Activated naive CD8-positive, alpha-beta T cell treated with anti-CD3 and anti-CD28 coated beads, Interleukin-2, amount 10 ng/mL, durations not matched to agents 7 days and 5 days (primary cell): ENCODE results near the gene C11orf54. TPM values are rescaled to one million over a fixed set of nuclear protein-coding genes. Genes with fewer than 3 reads are reported as not detected.

Experiments
- ATAC-seq: fragments of 150-1000 bp; cut with Tn5 transposase; one replicate; pipeline ENCODE4 v1.10.0; 2021; ENCODE audit warnings: low read depth, moderate library complexity
- POLR2A ChIA-PET: fragments of 350-600 bp; sonication (Branson Sonifier 250); formaldehyde crosslinking; loops from one replicate; lab custom pipeline; 2021; ENCODE audit warnings: antibody characterized with exemption; lab: Charles Lee
- DNase-seq: peaks from one replicate; pipeline ENCODE4 v3.0.0; 2021
- H3K27ac Mint-ChIP-seq: one replicate; pipeline ENCODE4 v1.8.0; 2022; ENCODE audit warnings: mild to moderate bottlenecking, mixed read lengths
- H3K27me3 Mint-ChIP-seq: one replicate; pipeline ENCODE4 v1.8.0; 2022; ENCODE audit warnings: mild to moderate bottlenecking, moderate library complexity, mixed read lengths
- H3K36me3 Mint-ChIP-seq: one replicate; pipeline ENCODE4 v1.8.0; 2021; ENCODE audit warnings: mild to moderate bottlenecking, mixed read lengths
- H3K4me1 Mint-ChIP-seq: one replicate; pipeline ENCODE4 v1.8.0; 2021; ENCODE audit warnings: mixed read lengths
- H3K4me3 Mint-ChIP-seq: one replicate; pipeline ENCODE4 v1.8.0; 2022; ENCODE audit warnings: mild to moderate bottlenecking, moderate library complexity, mixed read lengths
- H3K9me3 Mint-ChIP-seq: one replicate; pipeline ENCODE4 v1.8.0; 2021; ENCODE audit warnings: mixed read lengths
- microRNA-seq: library from miRNA; unstranded; fragments of <30 nt; microRNA quantifications from one replicate; pipeline ENCODE4 v1.2.0, GENCODE V29; 2022
- total RNA-seq, 2 experiments: library from RNA; stranded (reverse); gene quantifications; one replicate each; pipeline ENCODE4 v1.2.3, GENCODE V29; 2021

The C11orf54 gene
- total RNA-seq, 2 experiments from 2014 or later: 20.6 to 29.2 TPM

DNA sequence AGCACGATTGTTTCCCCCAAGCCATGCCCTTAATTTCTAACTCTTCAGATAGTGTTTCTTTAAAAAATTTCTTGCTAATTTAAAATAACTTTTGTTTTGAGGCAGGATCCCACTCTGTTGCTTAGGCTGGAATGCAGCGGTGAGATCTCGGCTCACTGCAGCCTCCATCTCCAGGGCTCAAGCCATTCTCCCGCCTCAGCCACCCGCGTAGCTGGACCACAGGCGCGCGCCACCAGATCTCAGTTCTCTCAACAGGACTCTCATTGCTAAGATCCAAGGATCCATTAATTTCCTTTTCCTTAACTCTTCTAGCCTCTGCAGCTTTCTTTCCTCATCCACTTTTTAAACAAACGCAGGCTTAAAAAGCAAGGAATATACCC, 42.3 kb downstream of the C11orf54 start:
- H3K27ac Mint-ChIP-seq: peak overlapping the region; percentile 92
- POLR2A ChIA-PET: interaction anchor here (0.7 to 2.6 kb wide), 10 partner anchors 9 to 710 kb away, joined by 3 to 113 read pairs (median 4); partner anchors contain the start of genes C11orf54, CEP295, PANX1 and TAF1D
- peaks cover under 1% of the 10 kb centered on the region for H3K9me3 Mint-ChIP-seq
- DNase-seq (no peak), ATAC-seq (peak; percentile 24)
- peak overlapping the region; percentile 97 for H3K4me3 Mint-ChIP-seq
- peaks cover 31% of the 10 kb centered on the region for H3K4me1 Mint-ChIP-seq
- no peaks in the 10 kb centered on the region for H3K27me3 Mint-ChIP-seq
- H3K36me3 Mint-ChIP-seq: peaks cover 21% of the 10 kb centered on the region

DNA sequence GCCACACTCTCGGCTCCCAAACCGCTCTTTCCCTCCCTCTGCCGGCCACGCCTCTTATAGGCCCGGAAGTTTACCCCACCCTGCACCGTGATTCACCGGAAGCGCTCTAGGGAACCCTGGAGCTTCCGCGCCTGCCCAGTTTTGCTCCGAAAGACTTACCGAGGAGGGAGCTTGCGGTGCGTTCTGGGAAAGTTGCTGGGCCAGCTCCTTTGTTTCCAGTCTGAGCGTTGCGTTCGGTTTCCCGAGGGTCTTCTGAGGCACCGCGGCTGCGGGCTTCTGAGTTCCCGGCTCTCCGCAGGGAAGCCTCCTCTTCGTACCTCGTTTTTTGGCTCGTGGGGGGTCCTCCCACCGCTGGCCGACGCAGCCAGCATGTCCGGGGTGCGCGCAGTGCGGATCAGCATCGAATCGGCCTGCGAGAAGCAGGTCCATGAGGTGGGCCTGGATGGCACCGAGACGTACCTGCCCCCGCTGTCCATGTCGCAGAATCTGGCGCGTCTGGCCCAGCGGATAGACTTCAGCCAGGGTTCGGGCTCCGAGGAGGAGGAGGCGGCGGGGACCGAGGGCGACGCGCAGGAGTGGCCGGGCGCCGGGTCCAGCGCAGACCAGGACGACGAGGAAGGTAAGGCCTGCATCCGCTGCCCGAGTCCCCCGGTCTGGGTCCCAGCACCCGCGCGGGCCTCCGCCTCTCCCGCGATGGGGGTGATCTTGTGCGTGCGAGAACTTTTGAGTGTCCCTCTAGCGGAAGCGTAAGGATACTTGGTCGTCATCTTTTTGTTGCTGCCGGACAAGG, 42.9 kb downstream of the C11orf54 start, which contains the start of gene MED17:
Gene MED17 (plus strand): TSS at position 138 of the 790 bp plus-strand sequence. CDS start 232 bp downstream, at position 370.
- Mint-ChIP-seq H3K9me3 (no peaks in the 10 kb centered on the region), H3K27me3 (no peaks in the 10 kb centered on the region), H3K4me1 (peaks cover 33% of the 10 kb centered on the region), H3K36me3 (peaks cover 22% of the 10 kb centered on the region), H3K27ac (peak within 1 kb of the TSS; percentile 92), H3K4me3 (peak within 1 kb of the TSS; percentile 97)
- peak; percentile 92 for ATAC-seq
- peak; percentile 84 for DNase-seq
- POLR2A ChIA-PET: interaction anchor here (0.6 to 2.6 kb wide), 12 partner anchors 10 to 710 kb away, joined by 3 to 113 read pairs (median 4); partner anchors contain the start of genes C11orf54, CEP295, PANX1 and TAF1D

DNA sequence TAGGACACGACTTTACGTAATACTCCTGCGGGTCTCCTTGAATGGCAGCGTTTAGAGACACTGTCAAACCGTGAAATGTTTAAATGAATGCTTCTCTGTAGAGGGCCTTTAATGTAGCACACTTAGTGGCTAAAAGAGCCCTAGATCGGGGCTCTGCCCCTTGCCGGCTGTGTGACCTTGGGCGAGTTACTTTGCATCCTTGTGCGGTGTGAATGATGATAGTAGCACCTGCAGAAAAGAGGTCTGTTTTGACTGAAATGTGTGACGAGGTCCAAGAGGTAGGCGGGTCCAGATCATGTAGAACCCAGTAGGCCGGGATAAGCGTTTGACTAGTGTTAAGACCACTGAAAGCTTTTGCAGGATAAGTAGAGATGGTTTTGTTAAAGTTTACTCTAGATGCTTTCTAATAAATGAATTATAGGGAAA, 43.5 kb downstream of the C11orf54 start:
- peak overlapping the region; percentile 92 for H3K27ac Mint-ChIP-seq
- peaks cover 33% of the 10 kb centered on the region for H3K4me1 Mint-ChIP-seq
- H3K9me3 Mint-ChIP-seq: no peaks in the 10 kb centered on the region
- peaks cover 22% of the 10 kb centered on the region for H3K36me3 Mint-ChIP-seq
- H3K27me3 Mint-ChIP-seq: no peaks in the 10 kb centered on the region
- peak; percentile 15 for ATAC-seq
- no peak for DNase-seq
- H3K4me3 Mint-ChIP-seq: peak overlapping the region; percentile 97
- POLR2A ChIA-PET: interaction anchor here (0.8 to 1.1 kb wide), 2 partner anchors 20 to 43 kb away, joined by 3 read pairs; partner anchors contain the start of gene C11orf54

DNA sequence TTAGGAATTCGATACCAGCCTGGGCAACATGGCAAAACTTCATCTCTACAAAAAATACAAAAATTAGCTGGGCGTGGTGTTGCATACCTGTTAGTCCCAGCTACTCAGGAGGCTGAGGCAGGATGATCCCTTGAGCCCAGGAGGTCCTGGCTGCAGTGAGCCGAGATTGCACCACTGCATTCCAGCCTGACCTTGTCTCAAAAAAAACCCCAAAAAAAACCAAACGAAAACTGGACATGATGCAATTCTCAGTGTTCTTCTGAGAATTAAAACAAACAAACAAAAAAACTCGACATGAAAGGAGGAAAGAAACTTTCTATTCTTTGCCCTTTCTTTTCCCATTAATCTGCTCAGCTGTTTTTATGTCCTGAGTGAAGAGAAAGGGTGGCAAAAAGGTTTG, 50.0 kb downstream of the C11orf54 start:
- H3K36me3 Mint-ChIP-seq: peaks cover 37% of the 10 kb centered on the region
- H3K27ac Mint-ChIP-seq: no peak overlapping the region
- DNase-seq: no peak
- no peak for ATAC-seq
- H3K27me3 Mint-ChIP-seq: no peaks in the 10 kb centered on the region
- H3K4me3 Mint-ChIP-seq: no peak overlapping the region
- H3K4me1 Mint-ChIP-seq: peaks cover 18% of the 10 kb centered on the region
- POLR2A ChIA-PET: interaction anchor here (2.4 kb wide), 1 partner anchor 50 kb away, joined by 10 read pairs; the partner anchor contains the start of genes C11orf54 and TAF1D
- H3K9me3 Mint-ChIP-seq: no peaks in the 10 kb centered on the region

DNA sequence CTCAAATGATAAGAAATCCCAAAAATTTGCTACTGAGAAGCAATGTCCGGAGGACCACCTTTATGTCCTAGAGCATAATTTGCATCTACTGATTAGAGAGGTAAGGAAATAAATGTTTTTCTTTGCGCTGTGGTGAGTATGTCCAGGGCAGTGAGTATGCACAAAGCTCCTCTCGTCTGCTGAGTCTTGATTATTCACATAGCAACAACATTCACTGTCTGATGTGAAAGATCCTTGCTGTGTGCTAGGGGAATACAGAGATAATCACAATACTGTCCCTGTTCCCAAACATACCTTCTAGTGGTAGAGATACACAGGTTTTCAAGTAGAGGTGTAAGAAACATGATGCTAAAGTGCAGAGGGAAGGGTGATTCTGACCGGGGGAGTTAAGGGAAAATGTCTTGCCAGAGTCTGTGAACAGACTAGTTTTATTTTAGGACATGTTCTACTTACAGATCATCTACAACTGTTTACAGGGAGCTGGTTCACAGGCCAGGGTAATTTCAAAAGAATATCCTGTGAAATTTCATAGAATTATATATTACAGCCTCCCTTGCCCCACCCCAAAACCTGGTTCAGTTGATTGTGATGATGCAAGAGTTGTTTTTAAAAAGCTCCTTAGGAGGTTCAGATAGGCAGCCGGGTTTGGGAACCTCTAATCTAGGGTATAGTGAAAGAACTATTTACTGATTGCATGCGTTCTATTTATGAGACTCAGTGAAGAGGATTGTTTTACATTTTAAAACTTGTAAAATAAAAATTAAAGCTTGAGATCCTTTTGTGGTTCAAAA, 55.2 kb downstream of the C11orf54 start:
- ATAC-seq (no peak), DNase-seq (no peak)
- POLR2A ChIA-PET: interaction anchor here (1.0 kb wide), 1 partner anchor 56 kb away, joined by 3 read pairs; the partner anchor contains the start of genes C11orf54 and TAF1D
- Mint-ChIP-seq H3K4me1 (peaks cover 4% of the 10 kb centered on the region), H3K27me3 (no peaks in the 10 kb centered on the region), H3K9me3 (no peaks in the 10 kb centered on the region), H3K36me3 (peaks cover 38% of the 10 kb centered on the region), H3K27ac (no peak overlapping the region), H3K4me3 (no peak overlapping the region)

DNA sequence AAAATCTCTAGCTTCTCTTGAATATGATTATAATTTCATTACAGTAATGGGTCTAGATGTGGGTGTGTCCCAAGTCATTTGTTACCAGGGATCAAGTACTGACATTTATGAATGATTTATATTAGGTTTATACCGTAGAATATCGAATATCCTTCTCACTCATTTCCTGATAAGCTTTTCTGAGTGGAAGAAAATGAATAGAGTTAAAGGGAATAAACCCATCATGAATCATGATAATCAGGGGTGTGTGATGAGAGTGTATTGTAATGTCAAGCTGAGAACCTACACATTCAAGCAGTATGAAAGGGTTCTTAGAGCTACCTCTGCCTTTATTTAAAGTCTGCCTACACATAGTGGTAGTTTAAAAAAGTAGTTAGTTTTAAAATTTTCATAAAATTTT, 59.9 kb downstream of the C11orf54 start:
- Mint-ChIP-seq H3K4me3 (no peak overlapping the region), H3K27me3 (no peaks in the 10 kb centered on the region), H3K27ac (no peak overlapping the region), H3K9me3 (no peaks in the 10 kb centered on the region), H3K36me3 (peaks cover 27% of the 10 kb centered on the region), H3K4me1 (peaks cover 3% of the 10 kb centered on the region)
- DNase-seq (no peak), ATAC-seq (no peak)
- POLR2A ChIA-PET: no interaction called here

DNA sequence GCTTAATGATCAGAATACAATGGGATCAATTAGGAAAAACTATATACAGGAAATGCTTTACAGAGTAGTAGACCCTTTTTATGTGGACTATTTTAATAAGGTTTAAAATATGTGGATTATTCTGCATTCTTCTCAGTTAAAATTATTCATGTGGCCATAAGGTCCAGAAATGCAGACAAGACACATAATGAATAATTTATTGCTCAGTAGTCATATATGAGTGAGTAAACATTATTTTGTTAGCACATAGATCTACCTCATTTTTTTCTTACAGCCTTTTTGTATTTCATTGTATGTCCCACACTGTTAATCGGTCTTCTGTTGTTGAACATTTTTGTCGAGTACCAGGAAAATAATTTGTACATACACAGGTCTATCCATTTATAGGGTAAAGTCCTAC, 63.4 kb downstream of the C11orf54 start:
- ATAC-seq (no peak), DNase-seq (no peak)
- peaks cover 16% of the 10 kb centered on the region for H3K36me3 Mint-ChIP-seq
- no peak overlapping the region for H3K27ac Mint-ChIP-seq
- no peaks in the 10 kb centered on the region for H3K9me3 Mint-ChIP-seq
- H3K27me3 Mint-ChIP-seq: no peaks in the 10 kb centered on the region
- no peak overlapping the region for H3K4me3 Mint-ChIP-seq
- POLR2A ChIA-PET: no interaction called here
- no peaks in the 10 kb centered on the region for H3K4me1 Mint-ChIP-seq

DNA sequence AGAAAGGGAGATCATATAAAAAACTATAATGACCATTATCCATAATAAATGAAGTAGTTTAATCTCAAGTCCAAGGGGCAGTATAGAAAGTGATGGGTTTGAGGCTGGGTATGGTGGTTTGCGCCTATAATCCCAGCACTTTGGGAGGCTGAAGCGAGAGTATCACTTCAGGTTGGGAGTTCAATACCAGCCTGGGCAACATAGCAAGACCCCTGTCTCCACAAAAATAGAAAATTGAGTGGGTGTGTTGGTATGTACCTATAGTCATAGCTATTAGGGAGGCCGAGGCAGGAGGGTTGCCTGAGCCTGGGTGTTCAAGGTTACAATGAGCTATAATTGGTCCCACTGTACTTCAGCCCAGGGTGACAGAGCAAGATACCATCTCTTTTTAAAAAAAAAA, 66.5 kb downstream of the C11orf54 start:
- Mint-ChIP-seq H3K27me3 (no peaks in the 10 kb centered on the region), H3K4me3 (no peak overlapping the region), H3K4me1 (no peaks in the 10 kb centered on the region), H3K27ac (no peak overlapping the region), H3K9me3 (no peaks in the 10 kb centered on the region), H3K36me3 (peaks cover 29% of the 10 kb centered on the region)
- DNase-seq: no peak
- POLR2A ChIA-PET: no interaction called here
- ATAC-seq: no peak

DNA sequence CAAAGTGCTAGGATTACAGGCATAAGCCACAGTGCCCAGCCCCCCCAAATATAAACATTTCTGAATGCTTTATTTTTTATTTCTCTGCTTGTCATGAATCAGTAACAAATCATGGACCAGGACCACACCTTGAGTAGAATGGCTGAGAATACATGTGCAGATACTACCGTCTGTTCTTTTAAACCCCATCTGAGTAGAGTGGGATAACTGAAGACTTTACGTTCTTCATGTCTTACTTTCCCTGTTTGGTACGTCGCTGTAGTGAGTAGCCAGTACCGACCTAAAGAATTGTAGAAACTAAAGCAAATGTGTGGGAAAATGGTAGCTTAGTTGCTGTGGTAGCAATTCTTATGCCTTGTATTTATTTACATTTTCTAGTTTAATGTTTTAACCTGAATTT, 72.5 kb downstream of the C11orf54 start:
- no peaks in the 10 kb centered on the region for H3K4me1 Mint-ChIP-seq
- no peak for ATAC-seq
- H3K36me3 Mint-ChIP-seq: peaks cover 39% of the 10 kb centered on the region
- POLR2A ChIA-PET: interaction anchor here (0.6 kb wide), 1 partner anchor 58 kb away, joined by 4 read pairs; no protein-coding TSS in a partner anchor
- H3K27ac Mint-ChIP-seq: no peak overlapping the region
- no peak overlapping the region for H3K4me3 Mint-ChIP-seq
- H3K9me3 Mint-ChIP-seq: no peaks in the 10 kb centered on the region
- no peaks in the 10 kb centered on the region for H3K27me3 Mint-ChIP-seq
- DNase-seq: no peak

Small RNA genes lying within 50 kb of the gene (microRNA-seq; reads per million reads assigned to microRNA genes)
- 2.8 reads per million for gene MIR1304

Other genes with a start within 250 kb of the C11orf54 start
- gene SMCO4, start 198.3 kb upstream of the C11orf54 start, total RNA-seq: 10 to 100 TPM in 1 of 2 experiments, 1 to 10 TPM in 1; 8.9 to 11.0 TPM
- 10 to 100 TPM; 22.8 to 24.9 TPM for gene CEP295, start 80.0 kb upstream of the C11orf54 start, total RNA-seq
- gene TAF1D, start 177 bp upstream of the C11orf54 start, total RNA-seq: 100 to 1,000 TPM; 172 to 178 TPM
- gene MED17, start 42.6 kb downstream of the C11orf54 start, total RNA-seq: 10 to 100 TPM; 43.0 to 44.8 TPM
- not detected for gene VSTM5, start 108.9 kb downstream of the C11orf54 start, total RNA-seq